AG04449 (cell line): ENCODE data around the gene SRGAP3.

Source experiments
- CTCF ChIA-PET: fragments of 350-600 bp; formaldehyde crosslinking; extraction: SDS; loops from one replicate; lab custom pipeline; 2021; ENCODE audit warnings: antibody characterized with exemption; lab: Yijun Ruan, JAX
- POLR2A ChIA-PET: fragments of 400-600, 350-600 bp; formaldehyde crosslinking; extraction: SDS; loops from one replicate; lab custom pipeline; 2020; ENCODE audit warnings: antibody characterized with exemption, inconsistent platforms; lab: Yijun Ruan, JAX
- DNase-seq: peaks from one replicate; pipeline ENCODE4 v3.0.0-alpha.2; 2010; ENCODE audit warnings: low read depth, low spot score
- H3K4me3 ChIP-seq: 2 replicates; pipeline ENCODE4 v1.5.1; 2011; ENCODE audit warnings: low read depth, mild to moderate bottlenecking, control low read depth, low read length
- CTCF ChIP-seq: IDR thresholded peaks from one replicate; pipeline ENCODE4 v1.5.1; 2011; ENCODE audit warnings: mild to moderate bottlenecking, moderate library complexity, low read length, control low read depth, inconsistent platforms; ENCODE audit not compliant: insufficient read depth; ENCODE audit errors: missing control alignments

SRGAP3 gene

GRCh38 chr3:9077029-9077428 lies 172.4 kb downstream of the SRGAP3 start:
- no peak overlapping the region for H3K4me3 ChIP-seq
- TF ChIP-seq CTCF, result no peak
- POLR2A ChIA-PET, result no interaction called here
- CTCF ChIA-PET, result no interaction called here
- no peak for DNase-seq

- POLR2A ChIA-PET, result no interaction called here
- no peak overlapping the region for H3K4me3 ChIP-seq
- DNase-seq, result no peak
- CTCF ChIA-PET, result no interaction called here
- no peak for TF ChIP-seq CTCF
Measured at GRCh38 chr3:9075762-9076161, 173.7 kb downstream of the SRGAP3 start.

- no peak for TF ChIP-seq CTCF
- DNase-seq, result peak; percentile 3
- ChIA-PET POLR2A (no interaction called here), CTCF (no interaction called here)
- no peak overlapping the region for H3K4me3 ChIP-seq
Measured at GRCh38 chr3:9074079-9074478, 175.4 kb downstream of the SRGAP3 start.

GRCh38 chr3:9072667-9073009 lies 176.8 kb downstream of the SRGAP3 start:
- no peak for DNase-seq
- H3K4me3 ChIP-seq, result no peak overlapping the region
- POLR2A ChIA-PET, result no interaction called here
- TF ChIP-seq CTCF, result no peak
- CTCF ChIA-PET, result interaction anchor here (0.9 to 1.1 kb wide), 2 partner anchors 85 to 103 kb away, joined by 3 to 4 read pairs; no protein-coding TSS in a partner anchor

GRCh38 chr3:9071936-9072666 lies 177.3 kb downstream of the SRGAP3 start:
- no peak for DNase-seq
- H3K4me3 ChIP-seq, result no peak overlapping the region
- ChIA-PET CTCF (interaction anchor here (0.9 to 1.3 kb wide), 4 partner anchors 9 to 102 kb away, joined by 3 to 4 read pairs (median 3); no protein-coding TSS in a partner anchor), POLR2A (no interaction called here)
- no peak for TF ChIP-seq CTCF

- ChIA-PET CTCF (interaction anchor here (1.2 to 8.3 kb wide), 4 partner anchors 9 to 231 kb away, joined by 3 to 89 read pairs (median 3); no protein-coding TSS in a partner anchor), POLR2A (no interaction called here)
- DNase-seq, result no peak
- no peak for TF ChIP-seq CTCF
- H3K4me3 ChIP-seq, result no peak overlapping the region
Measured at GRCh38 chr3:9070961-9071360, 178.5 kb downstream of the SRGAP3 start.
